GM19043 (cell line): ENCODE results near the gene HYAL2.

Experiments used
- ATAC-seq: cut with Tn5 transposase; IDR thresholded peaks from one replicate; pipeline ENCODE4 v1.9.1; 2021; ENCODE audit warnings: low read depth; ENCODE audit not compliant: unreplicated experiment

The HYAL2 gene

DNA sequence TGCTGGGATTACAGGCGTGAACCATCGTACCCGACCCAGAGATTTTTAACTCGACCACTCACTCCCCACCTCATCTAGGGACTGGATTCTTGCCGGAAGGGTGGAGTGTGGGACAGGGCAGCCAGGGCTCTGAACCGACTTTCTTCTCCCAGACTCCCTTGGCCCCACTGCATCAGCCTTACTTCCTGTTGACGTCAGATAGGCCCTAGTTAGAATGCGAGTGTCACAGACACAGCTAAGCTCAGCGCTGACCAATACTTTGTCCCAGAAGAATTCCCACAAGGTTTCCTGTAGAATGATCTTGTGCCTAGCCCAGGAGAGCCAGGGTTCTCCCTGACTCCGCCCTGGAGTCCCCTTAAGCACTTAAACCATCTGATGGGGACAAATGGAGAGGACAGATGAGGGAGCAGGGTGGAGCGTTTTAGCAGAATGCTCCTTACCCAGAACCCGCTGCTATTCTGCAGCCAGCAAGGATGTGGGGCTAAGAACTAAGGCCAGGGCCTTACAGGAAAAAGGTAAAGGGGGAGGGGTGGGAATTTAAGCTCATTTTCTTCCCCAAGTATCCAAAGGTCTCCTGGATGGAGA is 11.3 kb upstream of the HYAL2 start:
- ATAC-seq, result no peak

DNA sequence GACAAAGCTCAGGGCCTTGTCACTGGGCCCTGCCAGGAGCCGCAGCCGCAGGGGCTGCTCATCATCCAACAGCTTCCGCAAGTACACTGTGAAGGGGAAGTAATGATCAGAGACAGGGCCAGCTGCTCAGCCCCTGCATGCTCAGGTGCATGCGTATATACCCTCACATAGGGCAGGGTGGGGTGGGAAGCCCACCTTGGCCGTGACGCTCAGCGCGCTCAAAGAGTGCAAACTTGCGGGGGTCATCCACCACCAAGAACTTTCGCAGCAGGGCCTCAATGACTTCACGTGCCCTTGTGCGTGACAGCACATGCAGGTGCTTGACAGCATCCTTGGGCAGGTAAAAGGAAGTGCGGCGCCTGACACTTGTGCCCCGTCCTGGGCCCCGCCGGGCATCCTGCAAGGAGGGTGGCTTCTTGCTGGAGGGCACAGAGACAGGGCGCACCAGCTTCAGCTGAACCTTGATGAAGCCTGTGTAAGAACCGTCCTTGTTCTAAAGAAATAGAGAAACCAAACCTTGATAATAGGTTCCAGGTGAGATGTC is 8.9 kb upstream of the HYAL2 start:
- no peak for ATAC-seq

DNA sequence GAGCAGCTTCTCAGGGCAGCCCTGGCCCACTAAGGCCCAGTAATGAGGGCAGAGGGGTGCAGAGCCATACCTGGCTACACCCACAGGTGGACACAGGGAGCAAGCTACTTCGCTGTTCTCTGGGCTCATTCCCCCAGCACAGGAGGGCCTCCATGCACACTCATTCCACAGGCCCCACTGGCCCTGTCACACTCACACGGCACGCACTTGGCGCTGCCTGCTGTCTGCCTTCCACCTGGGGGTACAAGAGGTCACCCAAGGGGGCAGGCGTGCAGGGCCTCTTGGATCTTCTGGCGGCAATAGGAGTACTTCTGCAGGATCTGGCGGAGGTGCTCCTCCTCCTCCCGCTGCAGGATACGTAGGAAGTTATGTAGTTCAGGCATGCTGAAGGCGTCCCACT is 7.8 kb upstream of the HYAL2 start:
- no peak for ATAC-seq

DNA sequence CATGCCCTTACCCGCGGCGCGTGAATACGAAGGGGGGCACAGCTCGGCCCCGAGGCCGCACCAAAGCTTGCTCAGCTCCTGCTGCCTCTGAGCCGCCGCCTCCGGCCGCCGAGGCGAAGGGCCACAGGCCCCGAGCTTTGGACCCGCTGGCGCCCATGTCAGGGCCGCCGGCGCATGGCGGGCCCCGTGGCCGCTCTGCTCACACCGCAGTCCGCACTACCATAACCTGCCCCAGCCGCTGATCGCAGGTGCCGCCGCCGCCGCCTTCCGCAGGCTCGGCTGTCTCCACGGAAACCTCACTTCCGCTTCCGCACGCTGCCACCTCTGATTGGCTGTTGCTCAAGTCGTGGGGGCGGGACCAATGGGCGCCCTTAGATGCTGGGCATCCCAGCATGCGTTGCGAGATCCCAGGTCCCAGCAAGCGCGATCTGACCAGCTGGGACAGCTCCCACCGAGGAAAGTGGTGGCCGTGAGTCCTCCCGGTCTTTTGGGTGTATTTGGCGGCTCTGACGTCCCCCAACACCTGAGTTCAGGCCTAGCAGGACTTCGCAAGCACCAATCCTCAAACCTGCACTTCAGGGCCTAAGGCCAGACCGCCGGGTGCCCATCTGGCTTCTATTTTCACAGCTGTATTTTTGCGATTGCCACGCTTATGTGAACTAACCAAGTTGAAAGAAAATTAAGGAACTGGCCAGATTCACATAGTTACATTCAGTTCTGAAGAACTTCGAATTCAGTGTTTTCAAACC is 5.6 kb upstream of the HYAL2 start, which contains the start of gene TUSC2:
Gene TUSC2, minus strand, starts transcription at position 281 of the 749 bp plus-strand sequence. Its CDS starts 124 bp downstream, at position 157.
- ATAC-seq, result peak; percentile 88

DNA sequence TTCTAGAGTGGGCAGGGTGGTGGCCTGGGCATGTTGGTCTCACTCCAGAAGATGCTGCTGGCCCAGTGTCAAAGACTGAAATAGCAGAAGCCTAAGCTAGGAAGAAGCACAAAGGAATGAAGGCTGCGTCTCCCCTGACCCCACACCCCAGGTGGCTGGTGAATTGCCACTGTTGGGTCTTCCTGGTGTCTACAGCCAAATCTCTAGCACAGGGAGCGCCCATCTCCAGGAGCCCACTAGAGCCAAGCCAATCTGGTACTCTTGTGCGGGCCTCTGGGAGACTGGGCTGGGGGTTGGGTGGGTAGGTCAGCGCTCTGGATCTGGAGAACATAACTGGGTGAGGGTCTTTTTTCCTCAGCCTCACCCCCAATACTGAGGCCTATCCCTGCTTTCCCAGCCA is 4.6 kb upstream of the HYAL2 start:
- ATAC-seq, result no peak

DNA sequence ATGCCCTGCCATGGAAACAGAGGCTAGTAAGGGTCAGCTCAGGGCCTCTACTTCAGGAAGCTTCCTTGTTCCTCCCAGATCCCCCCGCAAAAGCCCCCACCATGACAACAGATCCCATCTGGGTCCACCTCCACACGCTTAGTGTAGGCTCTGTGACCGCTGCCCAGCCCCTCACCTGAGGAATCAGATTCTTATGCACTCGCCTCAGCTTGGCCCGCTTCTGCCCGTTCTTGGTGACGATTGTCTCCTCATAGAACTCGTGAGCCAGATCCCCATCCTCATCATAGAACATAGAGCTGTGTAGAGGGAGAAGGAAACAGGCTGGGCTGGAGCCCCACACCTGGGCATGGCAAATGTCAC is 3.6 kb upstream of the HYAL2 start:
- ATAC-seq, result no peak

DNA sequence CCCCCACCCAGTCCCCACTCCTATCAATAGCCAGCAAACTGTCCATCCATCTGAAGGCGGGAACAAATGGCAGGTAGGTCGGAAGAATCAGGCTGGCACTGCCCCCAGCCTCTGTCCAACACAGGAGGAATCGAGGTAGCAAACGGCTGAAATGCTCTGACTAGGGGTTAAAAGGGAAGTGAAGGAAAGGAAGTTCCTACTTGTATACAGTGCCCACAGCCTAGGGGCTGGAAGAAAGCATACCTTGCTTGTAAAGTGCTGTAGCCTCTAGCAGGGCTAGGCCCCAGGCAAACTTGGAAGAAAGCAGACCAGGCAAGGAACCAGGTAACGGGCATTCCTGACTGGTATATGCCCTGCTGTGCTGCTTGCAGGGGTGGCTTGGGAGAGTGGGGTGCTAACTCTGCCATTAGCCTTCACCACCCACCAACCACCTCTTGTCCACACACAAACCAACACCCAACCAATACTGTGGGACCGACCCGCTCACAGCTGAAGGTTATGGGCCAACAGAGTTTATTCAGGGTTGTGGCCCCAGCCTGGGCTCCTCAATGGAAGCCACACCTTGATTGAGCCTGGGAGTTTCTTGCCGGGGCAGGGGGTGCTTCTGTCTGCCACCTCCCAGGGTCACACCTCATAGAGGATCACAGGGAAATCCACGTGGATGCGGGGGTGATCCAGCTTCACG is 3.1 kb upstream of the HYAL2 start:
- no peak for ATAC-seq

DNA sequence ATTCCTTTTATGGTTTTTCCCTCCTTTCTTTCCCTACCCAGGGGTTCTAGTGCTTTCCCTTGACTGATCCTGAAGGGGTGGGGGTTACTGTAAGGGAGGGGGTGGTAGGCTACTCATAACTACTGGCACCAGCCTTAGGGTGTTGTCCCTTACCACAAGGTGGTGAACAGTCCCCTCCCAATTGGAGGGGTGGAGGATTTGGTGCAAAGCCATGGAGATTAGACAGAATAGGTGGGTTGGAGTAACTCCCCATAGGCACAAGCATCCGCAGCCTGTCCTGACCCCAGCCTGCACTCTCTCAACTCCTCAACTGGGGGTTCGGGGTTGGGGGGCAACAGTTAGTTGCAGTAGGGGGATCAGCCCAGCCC is 2.6 kb upstream of the HYAL2 start:
- ATAC-seq, result no peak

DNA sequence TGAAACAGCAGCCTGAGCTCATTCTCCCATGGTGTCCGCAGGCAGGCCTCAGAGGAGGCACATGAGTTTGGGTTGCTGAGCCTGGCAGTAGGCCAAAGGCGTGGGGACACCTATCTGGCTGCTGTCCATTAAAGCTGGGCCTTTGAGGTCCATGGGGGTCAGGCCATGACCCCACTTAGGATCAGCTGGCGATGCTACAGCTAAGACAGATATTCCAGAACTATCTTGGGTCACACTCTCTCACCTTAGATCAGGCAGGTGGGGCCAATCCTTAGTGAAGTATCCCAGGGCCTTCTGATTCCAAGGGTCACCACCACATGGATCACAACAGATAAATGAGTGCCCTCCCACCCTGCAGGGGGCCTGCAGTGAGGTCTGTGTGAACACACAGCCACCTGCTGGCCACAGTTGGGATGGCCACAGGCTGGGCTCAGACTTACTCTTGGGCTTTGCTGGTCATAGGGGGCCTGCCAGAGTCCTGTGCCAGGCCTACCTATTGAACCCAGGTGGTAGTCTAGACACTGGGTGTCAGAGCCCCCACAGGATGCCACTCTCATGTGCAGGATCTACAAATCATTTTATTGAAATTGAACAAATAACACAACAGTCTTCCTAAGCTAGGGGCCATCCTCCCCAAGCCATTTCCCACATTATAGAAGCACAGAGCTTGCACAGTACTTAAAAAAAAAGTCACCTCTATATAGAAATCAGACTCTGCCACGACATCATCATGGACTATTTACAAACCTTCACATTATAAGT is 2.0 kb upstream of the HYAL2 start:
- ATAC-seq, result no peak

DNA sequence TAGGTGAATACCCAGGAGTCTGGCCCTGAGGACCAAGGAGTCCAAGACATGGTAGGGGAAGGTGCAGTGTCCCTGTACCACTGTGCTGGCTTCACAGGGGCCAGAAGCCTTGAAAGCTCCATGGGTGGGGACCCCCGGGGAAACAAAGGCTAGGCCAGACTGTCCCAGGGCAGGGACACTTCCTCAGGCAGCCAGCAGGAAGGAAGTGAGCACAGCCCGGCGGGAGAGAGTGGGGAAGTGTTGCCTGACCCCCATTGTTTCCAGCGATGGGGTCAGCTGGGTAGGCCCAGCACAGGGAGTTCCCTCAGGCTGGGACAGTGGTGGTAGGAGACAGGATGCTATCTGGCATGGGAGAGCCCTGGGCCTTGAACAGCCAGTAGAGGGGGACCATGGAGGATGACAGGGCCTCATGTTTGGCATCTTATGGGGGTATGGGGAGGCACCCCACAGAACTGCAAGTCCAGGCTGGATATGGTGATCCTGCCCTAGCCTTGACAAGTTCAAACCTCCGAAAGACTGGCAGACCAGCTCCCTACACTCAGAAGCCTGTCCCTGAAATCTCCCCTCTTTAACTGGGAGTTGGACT is 1.2 kb upstream of the HYAL2 start:
- ATAC-seq, result no peak

DNA sequence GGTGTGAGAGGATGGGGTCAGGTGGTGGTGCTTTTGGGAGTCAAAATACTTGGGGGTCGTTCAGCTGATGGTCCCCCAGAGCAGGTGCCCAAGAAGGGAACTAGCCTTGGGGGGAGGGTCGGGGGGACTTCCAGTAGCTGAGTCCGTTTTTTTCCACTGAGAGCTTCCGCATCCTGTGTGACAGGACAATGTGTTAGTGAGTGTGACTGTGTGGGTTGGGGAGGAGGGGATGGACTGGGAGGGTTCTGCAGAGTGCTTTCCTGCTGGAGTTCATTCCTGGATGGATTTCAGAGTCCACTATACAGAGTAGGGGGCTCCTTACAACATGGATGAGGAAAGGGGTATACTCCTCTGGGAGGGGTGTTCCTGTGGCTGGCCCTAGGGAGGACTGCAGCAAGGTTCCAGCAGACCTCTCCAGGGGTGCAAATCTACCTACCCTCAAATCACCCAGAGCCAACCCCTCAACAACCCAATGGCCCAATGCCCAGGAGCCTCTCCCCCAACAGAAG is 601 bp upstream of the HYAL2 start:
- ATAC-seq, result no peak

DNA sequence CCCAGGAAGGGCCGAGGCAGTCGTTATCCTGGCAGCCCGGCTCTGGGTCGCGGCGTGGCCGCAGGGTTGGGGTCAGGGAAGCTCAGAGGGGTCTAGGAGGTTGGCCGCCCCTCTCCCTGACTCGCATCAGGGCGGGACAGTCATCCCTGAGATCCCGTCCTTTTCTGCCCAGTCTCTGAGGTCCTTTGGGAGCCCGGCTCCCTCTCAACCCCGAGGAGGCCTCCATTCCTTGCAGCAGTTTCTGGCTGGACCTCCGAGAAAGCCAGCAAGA is 495 bp downstream of the HYAL2 start:
- no peak for ATAC-seq

DNA sequence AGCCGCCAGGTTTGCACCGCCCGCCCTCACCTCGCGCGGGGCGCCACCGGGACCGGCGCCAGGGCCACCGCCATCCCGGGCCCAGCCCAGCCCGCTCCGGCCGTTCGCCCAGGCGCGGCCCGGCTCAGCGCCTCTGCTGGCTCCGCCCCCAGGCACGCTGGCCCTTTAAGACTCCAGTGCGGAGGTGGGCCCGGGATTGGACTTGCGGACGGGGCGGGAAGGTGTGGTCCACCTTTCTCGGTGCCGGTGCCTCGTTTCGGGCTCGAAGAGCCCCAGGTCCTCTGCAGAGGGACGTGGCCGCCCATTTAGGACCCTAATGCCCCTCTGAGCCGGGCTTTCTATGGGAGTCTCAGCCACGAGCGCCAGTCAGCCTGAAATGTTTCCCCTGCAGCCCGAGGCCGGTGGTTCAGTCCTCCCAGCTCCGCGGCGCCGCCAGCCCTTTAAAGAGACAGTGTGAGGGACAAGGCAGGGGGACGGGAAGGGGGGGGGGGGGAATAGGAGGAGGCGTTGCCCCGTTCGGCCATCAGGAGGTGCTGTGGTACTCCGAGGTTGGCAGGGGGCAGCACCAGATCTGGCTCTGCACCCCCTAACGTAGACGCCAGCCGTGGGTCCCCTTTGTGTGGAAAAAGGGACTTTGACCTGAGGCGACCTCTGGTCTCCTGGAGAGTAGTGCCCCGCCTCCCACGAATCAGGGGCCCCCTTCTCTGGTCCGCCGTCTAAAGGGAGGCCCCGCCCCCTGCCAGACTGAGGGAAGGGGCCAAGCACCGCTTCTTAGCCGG is 1.0 kb downstream of the HYAL2 start:
- peak; percentile 79 for ATAC-seq

DNA sequence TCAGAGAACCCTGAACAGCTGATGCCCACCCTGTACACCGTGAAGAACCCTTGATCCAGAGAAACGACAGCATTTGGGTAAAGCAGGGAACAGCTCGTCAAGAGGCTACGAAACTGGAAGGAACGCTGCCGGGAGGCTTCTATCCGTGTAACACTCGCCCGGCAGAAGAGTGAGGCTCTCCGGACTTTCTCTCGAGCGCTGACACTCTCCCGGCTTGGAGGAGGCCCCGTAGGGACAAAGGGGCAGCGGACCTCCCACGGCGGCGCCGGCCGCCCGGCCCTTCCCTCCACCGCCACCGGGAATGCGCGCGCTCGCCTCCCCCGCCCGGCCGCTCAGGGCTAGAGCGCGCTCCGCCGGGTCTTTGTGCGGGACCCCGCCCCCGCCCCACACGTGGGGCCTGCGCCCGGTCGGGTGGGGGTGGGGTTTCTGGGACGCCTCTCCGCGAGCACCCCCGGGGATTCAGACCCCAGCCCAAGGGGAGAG is 1.7 kb downstream of the HYAL2 start:
- ATAC-seq, result peak; percentile 46

DNA sequence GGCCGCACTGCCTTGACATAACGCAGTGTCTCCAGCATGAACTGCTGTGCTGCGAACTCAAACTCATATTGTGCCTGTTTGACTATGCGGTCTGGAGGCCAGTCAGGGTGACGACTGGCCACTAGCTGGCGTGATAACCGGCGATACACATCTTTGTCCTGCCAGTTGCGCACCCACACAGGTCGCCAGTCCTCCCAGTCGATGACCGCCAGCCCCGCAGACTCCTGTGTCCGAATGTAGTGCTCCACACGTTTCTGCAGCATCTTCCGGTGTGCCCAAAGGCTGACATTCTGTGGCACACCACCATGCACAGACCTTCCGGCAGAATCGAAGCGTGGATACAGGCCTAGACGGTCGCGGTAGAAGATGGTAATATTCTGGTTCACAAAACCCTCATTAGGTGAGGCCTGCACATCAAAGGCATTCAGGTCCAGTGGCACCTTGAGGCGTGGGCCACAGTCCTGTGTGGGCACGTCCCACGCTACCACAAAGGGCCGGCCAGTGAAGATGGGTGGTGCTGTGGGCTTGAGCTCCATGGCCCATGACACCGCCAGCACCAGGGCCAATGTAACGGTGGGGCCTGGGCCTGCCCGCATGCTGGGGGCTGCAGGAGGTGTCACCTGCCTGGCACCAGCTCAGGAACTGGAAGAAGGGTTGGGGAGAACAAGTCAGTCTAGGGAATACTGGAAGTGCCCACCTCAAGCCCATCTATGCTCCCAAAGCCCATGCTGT is 2.5 kb downstream of the HYAL2 start:
- no peak for ATAC-seq

DNA sequence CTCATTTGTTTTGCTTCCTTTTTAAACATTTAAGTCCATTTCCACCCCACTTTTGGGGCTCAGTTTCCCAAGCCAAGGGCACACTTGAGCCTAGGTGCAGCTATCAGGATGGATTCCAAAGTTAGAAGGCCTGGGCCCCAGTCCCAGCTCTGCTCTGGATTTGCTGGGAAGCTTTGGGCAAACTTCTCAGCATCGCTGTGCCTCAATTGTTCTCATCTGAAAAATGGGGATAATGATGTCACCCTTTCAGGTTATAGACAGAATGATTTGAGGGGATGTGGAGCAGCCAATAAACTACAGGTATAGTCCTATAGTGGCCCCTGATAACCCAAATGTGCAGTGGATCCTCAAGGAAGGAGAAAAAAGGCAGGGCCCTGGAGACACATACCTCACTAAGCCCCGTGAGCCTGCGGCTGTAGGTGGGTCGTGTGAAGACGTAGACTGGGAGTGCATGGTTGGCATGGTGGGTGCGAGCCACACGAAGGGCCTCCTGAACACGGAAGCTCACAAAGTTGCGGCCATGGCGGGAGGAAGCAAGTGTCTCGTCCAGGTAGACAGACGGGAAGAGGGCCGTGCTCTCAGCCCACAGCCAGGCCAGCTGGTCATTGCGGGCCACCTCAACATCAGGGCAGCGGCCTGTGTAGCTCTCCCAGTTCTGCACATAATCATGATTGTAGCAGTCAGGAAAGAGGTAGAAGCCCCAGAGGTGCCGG is 3.2 kb downstream of the HYAL2 start:
- no peak for ATAC-seq

DNA sequence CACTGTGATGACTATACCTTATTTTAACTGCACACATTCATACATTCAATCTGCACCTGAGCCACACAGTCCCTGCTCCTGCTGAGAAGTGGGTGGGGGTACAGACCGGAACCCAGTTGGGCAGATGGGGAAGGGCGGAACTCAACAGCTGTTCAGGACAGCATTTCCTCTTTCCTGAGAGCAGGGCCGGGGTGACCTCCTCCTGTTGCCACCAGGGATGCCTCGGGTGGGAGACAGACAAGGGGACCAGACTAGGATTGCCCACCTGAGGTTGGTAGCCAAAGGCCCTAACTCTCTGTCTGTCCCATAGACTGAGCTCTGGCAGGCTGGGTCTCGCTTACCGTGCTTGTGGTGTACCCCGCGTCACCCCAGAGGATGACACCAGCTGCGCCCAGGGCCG is 3.9 kb downstream of the HYAL2 start:
- ATAC-seq, result no peak

DNA sequence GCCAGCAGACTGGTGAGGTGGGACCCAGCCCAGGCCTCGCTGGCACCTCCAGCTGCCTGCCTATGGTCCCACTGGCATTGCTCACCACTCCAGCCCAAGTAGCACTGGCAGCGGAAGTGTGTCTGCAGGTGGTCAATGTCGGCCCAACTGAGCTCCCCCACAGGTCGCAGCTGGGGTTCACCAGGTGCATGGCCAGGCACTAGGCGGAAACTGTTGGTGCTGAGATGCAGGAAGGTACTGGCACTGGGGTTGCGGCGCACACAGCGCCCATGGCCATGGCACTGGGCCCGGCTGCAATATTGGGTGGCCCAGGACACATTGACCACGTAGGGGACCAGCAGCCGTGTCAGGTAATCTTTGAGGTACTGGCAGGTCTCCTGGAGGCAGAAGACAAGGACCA is 4.4 kb downstream of the HYAL2 start:
- no peak for ATAC-seq

DNA sequence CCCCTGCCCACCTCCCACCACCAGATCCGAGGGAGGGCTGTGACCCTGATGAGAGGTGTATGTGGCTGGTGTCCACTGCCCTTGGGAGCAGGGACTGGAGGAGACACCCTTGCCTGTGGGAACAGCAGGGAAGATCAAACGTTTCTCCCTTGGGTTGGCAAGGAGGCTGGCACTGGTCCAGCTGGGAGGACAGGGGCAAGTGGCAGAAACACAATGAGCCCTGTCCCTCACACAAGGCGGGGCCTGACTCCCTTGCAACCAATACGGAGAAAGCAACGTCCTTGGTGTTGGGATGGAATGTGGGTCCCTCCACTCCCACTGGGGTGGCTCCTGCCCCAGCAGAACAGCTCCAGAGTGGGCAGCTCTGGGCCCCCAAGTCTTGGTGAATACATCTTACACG is 5.2 kb downstream of the HYAL2 start:
- no peak for ATAC-seq
